Stomach (tissue), 9 donors: ENCODE results near the gene CASP2. TPM values are rescaled to one million over a fixed set of nuclear protein-coding genes. Genes with fewer than 3 reads are reported as not detected.
"Not testable (repeated sequence)": the region's sequence is repeated elsewhere in the genome, so short reads cannot be mapped to it uniquely, and the experiment has no call there.

Experiments used
- DNase-seq, 2 donors: peaks; one replicate each; pipeline versions ENCODE4 v3.0.0 to v3.0.0-alpha.2; 2013 to 2019
- H3K27ac ChIP-seq, 5 donors: fragments of 200-600 bp in 4 of 5; sonication (generic) in 4 of 5; one replicate each; pipeline ENCODE4 v1.5.1; 2013 to 2019; ENCODE audit warnings: mild to moderate bottlenecking in 1 of 5, moderate library complexity in 1 of 5
- H3K27me3 ChIP-seq, 3 donors: fragments of 200-600 bp; sonication (generic); one replicate each; pipeline ENCODE4 v1.5.1; 2017 to 2019; ENCODE audit warnings: mixed run types in 1 of 3
- H3K36me3 ChIP-seq, 4 donors: fragments of 200-600 bp; sonication (generic); 1 replicate in 3 of 4; 2 replicates in 1 of 4; pipeline ENCODE4 v1.5.1; 2016 to 2019
- H3K4me1 ChIP-seq, 4 donors: fragments of 200-600 bp; sonication (generic); one replicate each; pipeline ENCODE4 v1.5.1; 2016 to 2019
- H3K4me3 ChIP-seq, 4 donors: fragments of 200-600 bp; sonication (generic) in 3 of 4; one replicate each; pipeline ENCODE4 v1.5.1; 2016 to 2019; ENCODE audit warnings: mild to moderate bottlenecking in 1 of 4
- H3K9me3 ChIP-seq, 4 donors: fragments of 200-600 bp; sonication (generic); one replicate each; pipeline ENCODE4 v1.5.1; 2016 to 2019
- CTCF ChIP-seq, 7 experiments: fragments of 450-650 bp in 4 of 7; fragments of 200-600 bp in 3 of 7; sonication (generic) in 3 of 7; IDR thresholded peaks; one replicate each; pipeline ENCODE4 v1.5.1; 2016 to 2019; ENCODE audit warnings: antibody characterized with exemption in 7 of 7, control low read depth in 2 of 7, mild to moderate bottlenecking in 1 of 7
- EP300 ChIP-seq: sonication (generic); formaldehyde crosslinking; IDR thresholded peaks from one replicate; pipeline ENCODE4 v1.6.1; 2017; ENCODE audit warnings: antibody characterized with exemption
- POLR2A ChIP-seq, 4 donors: fragments of 450-650 bp; IDR thresholded peaks; one replicate each; pipeline ENCODE4 v1.6.1; 2016; ENCODE audit warnings: antibody characterized with exemption in 4 of 4, control low read depth in 2 of 4, mild to moderate bottlenecking in 1 of 4, moderate library complexity in 1 of 4
- POLR2AphosphoS5 ChIP-seq, 3 donors: sonication (generic); formaldehyde crosslinking; IDR thresholded peaks; one replicate each; pipeline ENCODE4 v1.6.1; 2016; ENCODE audit warnings: antibody characterized with exemption in 3 of 3
- WGBS, 5 donors: extraction: QIAGEN DNeasy Blood & Tissue Kit in 3 of 5; methylation state at CpG; one replicate each; pipeline versions ENCODE4 v1.1.5 to v1.1.7; 2013 to 2018; 5-methylcytosine and 5-hydroxymethylcytosine counted together
- intact Hi-C: fragments of 100-400 bp; cut with DNase I; formaldehyde crosslinking; loops from one replicate; pipeline ENCODE4 v1.15.1; 2023; ENCODE audit warnings: low total_unique reads
- polyA plus RNA-seq, 3 donors: library from polyadenylated mRNA; stranded (reverse); fragments of 200-250 nt; gene quantifications; one replicate each; pipeline ENCODE4 v1.2.3, GENCODE V29; 2013
- total RNA-seq, 5 donors: library from RNA; depleted of rRNA; stranded (reverse); fragments of >200 nt; gene quantifications; one replicate each; pipeline versions ENCODE4 v1.1.0 to v1.2.3, GENCODE V29; 2014 to 2016
- donor health status: healthy with polysubstance abuse.
- donor health status: Bipolar disorder and iron deficiency.
- donor health status: healthy.

CASP2 gene
- total and polyA plus RNA-seq, 8 donors, result 4.6 to 27.7 (median 15.5) TPM

GRCh38 chr7:143287339-143287934, 714 bp upstream of the CASP2 start:
- Histone ChIP-seq H3K9me3 (no peaks in the 10 kb centered on the region), H3K36me3 (peaks cover 4 to 11% (median 11%) of the 10 kb centered on the region in 4 donors), H3K4me1 (peaks cover 21 to 62% (median 55%) of the 10 kb centered on the region in 4 donors), H3K27ac (peak overlapping the region; percentile 49 to 96 (median 92)), H3K27me3 (no peaks in the 10 kb centered on the region), H3K4me3 (peak overlapping the region; percentile 79 to 94 (median 82))
- WGBS, 5 donors, result 75 to 84% (median 76%) methylated on average over 16 to 17 of the region's 17 CpGs
- TF ChIP-seq POLR2A (IDR thresholded peaks at IDR 0.05) (no peak), EP300 (no peak), POLR2AphosphoS5 (IDR thresholded peaks at IDR 0.05) (no peak), CTCF (IDR thresholded peaks at IDR 0.05) (no peak)
- intact Hi-C loops, result no loop called here
- DNase-seq, result no peak

GRCh38 chr7:143288836-143289235, 685 bp downstream of the CASP2 start:
- WGBS, 5 donors, result 0 to 1% (median 0%) methylated on average over 11 of the region's 11 CpGs
- intact Hi-C loops, result no loop called here

GRCh38 chr7:143289421-143289820, 1.3 kb downstream of the CASP2 start:
- peak overlapping the region; percentile 79 to 94 (median 82) for H3K4me3 ChIP-seq
- TF ChIP-seq CTCF (IDR thresholded peaks at IDR 0.05), result no peak
- no peak for TF ChIP-seq POLR2AphosphoS5 (IDR thresholded peaks at IDR 0.05)
- TF ChIP-seq POLR2A (IDR thresholded peaks at IDR 0.05), result no peak
- TF ChIP-seq EP300, result no peak

More at GRCh38 chr7:143288836-143289235, 685 bp downstream of the CASP2 start:
- H3K4me1 ChIP-seq, result peaks cover 21 to 62% (median 54%) of the 10 kb centered on the region in 4 donors
- peak overlapping the region; percentile 79 to 94 (median 82) for H3K4me3 ChIP-seq
- peak overlapping the region; percentile 89 to 96 (median 92) for H3K27ac ChIP-seq
- TF ChIP-seq EP300 (no peak), CTCF (IDR thresholded peaks at IDR 0.05) (no peak), POLR2AphosphoS5 (IDR thresholded peaks at IDR 0.05) (no peak)
- H3K9me3 ChIP-seq, result no peaks in the 10 kb centered on the region
- H3K36me3 ChIP-seq, result peaks cover 18 to 25% (median 25%) of the 10 kb centered on the region in 4 donors
- H3K27me3 ChIP-seq, result no peaks in the 10 kb centered on the region
- peak in 1 of 2 donors; percentile 31 for DNase-seq

GRCh38 chr7:143289888-143290287, 1.7 kb downstream of the CASP2 start:
- peaks cover 29 to 35% (median 35%) of the 10 kb centered on the region in 4 donors for H3K36me3 ChIP-seq
- peaks cover 21 to 55% (median 49%) of the 10 kb centered on the region in 4 donors for H3K4me1 ChIP-seq
- H3K4me3 ChIP-seq, result peak overlapping the region in 2 of 4 donors; percentile 80 to 83
- H3K27me3 ChIP-seq, DNase-seq, intact Hi-C loops, H3K9me3 ChIP-seq: not testable (repeated sequence)
- peak overlapping the region in 1 of 5 donors; percentile 96 for H3K27ac ChIP-seq
- 46 to 69% (median 58%) methylated on average over 4 of the region's 4 CpGs for WGBS, 5 donors

More at GRCh38 chr7:143289421-143289820, 1.3 kb downstream of the CASP2 start:
- intact Hi-C loops, result no loop called here
- 13 to 24% (median 19%) methylated on average over 6 of the region's 6 CpGs for WGBS, 5 donors
- DNase-seq, result no peak
- peaks cover 21 to 57% (median 49%) of the 10 kb centered on the region in 4 donors for H3K4me1 ChIP-seq
- no peaks in the 10 kb centered on the region for H3K27me3 ChIP-seq
- H3K9me3 ChIP-seq, result no peaks in the 10 kb centered on the region
- peaks cover 24 to 31% (median 31%) of the 10 kb centered on the region in 4 donors for H3K36me3 ChIP-seq
- H3K27ac ChIP-seq, result peak overlapping the region in 3 of 5 donors; percentile 92 to 96 (median 94)

- H3K27me3 ChIP-seq, result no peaks in the 10 kb centered on the region
- no peak for TF ChIP-seq CTCF (IDR thresholded peaks at IDR 0.05)
- no peak for TF ChIP-seq EP300
- TF ChIP-seq POLR2A (IDR thresholded peaks at IDR 0.05), result no peak
- no peak for TF ChIP-seq POLR2AphosphoS5 (IDR thresholded peaks at IDR 0.05)
- H3K4me1 ChIP-seq, result peaks cover 21 to 59% (median 47%) of the 10 kb centered on the region in 4 donors
- H3K27ac ChIP-seq, result no peak overlapping the region
- no peak for DNase-seq
- intact Hi-C loops, result no loop called here
- 60 to 73% (median 70%) methylated on average over 4 of the region's 4 CpGs for WGBS, 5 donors
- no peaks in the 10 kb centered on the region for H3K9me3 ChIP-seq
- H3K4me3 ChIP-seq, result peak overlapping the region in 1 of 4 donors; percentile 83
- H3K36me3 ChIP-seq, result peaks cover 33 to 40% (median 39%) of the 10 kb centered on the region in 4 donors
These were observed 2.1 kb downstream of the CASP2 start for GRCh38 chr7:143290293-143290692.
